ENCODE measurements around the gene LTBP1. TPM values are rescaled to one million over a fixed set of nuclear protein-coding genes. Genes with fewer than 3 reads are reported as not detected.

The LTBP1 gene
- total RNA-seq, 4 donors from 2014 or later = 5.1 to 12.9 (median 10.7) TPM

GRCh38 chr2:33313039-33313438, 366.3 kb downstream of the LTBP1 start:
- 80 to 85% methylated on average over 3 of the region's 3 CpGs for WGBS, 2 donors
- H3K27ac ChIP-seq = no peak overlapping the region

DNA sequence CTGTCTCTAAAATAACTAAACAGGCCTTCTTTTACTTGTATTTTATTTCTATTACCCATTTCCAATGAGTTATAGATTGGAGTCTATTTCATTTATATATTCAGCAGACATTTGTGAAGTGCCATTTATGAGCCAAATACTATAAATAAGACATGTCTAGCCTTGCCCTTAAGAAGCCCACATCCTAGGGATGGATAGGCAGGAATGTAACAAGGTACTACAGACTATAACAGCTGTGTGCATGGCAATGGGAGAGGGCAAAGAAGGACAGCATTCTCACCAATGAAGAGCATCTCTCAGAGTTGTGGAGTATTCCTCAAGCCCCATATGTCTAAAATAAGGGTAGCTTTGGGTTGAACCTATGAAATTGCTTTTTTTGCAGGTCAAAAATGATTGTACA, 367.8 kb downstream of the LTBP1 start:
- H3K4me1 ChIP-seq = no peaks in the 10 kb centered on the region
- H3K36me3 ChIP-seq = no peaks in the 10 kb centered on the region
- no peak for TF ChIP-seq POLR2A (IDR thresholded peaks at IDR 0.05)
- TF ChIP-seq, protein P1, sequence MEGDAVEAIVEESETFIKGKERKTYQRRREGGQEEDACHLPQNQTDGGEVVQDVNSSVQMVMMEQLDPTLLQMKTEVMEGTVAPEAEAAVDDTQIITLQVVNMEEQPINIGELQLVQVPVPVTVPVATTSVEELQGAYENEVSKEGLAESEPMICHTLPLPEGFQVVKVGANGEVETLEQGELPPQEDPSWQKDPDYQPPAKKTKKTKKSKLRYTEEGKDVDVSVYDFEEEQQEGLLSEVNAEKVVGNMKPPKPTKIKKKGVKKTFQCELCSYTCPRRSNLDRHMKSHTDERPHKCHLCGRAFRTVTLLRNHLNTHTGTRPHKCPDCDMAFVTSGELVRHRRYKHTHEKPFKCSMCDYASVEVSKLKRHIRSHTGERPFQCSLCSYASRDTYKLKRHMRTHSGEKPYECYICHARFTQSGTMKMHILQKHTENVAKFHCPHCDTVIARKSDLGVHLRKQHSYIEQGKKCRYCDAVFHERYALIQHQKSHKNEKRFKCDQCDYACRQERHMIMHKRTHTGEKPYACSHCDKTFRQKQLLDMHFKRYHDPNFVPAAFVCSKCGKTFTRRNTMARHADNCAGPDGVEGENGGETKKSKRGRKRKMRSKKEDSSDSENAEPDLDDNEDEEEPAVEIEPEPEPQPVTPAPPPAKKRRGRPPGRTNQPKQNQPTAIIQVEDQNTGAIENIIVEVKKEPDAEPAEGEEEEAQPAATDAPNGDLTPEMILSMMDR (IDR thresholded peaks at IDR 0.05) = no peak
- no peaks in the 10 kb centered on the region for H3K27me3 ChIP-seq
- intact Hi-C loops (cut with DNase I) = no loop called here
- no peak overlapping the region for H3K27ac ChIP-seq
- no peaks in the 10 kb centered on the region for H3K9me3 ChIP-seq
- DNase-seq = no peak
- H3K4me3 ChIP-seq (replicated peaks in 1 of 3) = no peak overlapping the region

More at GRCh38 chr2:33313039-33313438, 366.3 kb downstream of the LTBP1 start:
- no peaks in the 10 kb centered on the region for H3K36me3 ChIP-seq
- no peaks in the 10 kb centered on the region for H3K4me1 ChIP-seq
- H3K9me3 ChIP-seq = no peaks in the 10 kb centered on the region
- DNase-seq = no peak
- TF ChIP-seq, protein P1 (IDR thresholded peaks at IDR 0.05) = no peak
- no peak for TF ChIP-seq POLR2A (IDR thresholded peaks at IDR 0.05)
- no peaks in the 10 kb centered on the region for H3K27me3 ChIP-seq
- no peak overlapping the region for H3K4me3 ChIP-seq (replicated peaks in 1 of 3)
- intact Hi-C loops (cut with DNase I) = no loop called here

- Histone ChIP-seq H3K27ac (no peak overlapping the region), H3K4me3 (replicated peaks in 1 of 3) (no peak overlapping the region), H3K9me3 (no peaks in the 10 kb centered on the region), H3K4me1 (no peaks in the 10 kb centered on the region), H3K27me3 (no peaks in the 10 kb centered on the region), H3K36me3 (no peaks in the 10 kb centered on the region)
- intact Hi-C loops (cut with DNase I) = no loop called here
- 87 to 98% methylated on average over 1 of the region's 1 CpG for WGBS, 2 donors
- no peak for DNase-seq
- no peak for TF ChIP-seq POLR2A (IDR thresholded peaks at IDR 0.05)
- TF ChIP-seq, protein P1 (IDR thresholded peaks at IDR 0.05) = no peak
Observed at GRCh38 chr2:33316328-33316727, 369.6 kb downstream of the LTBP1 start.

- TF ChIP-seq, protein P1 (IDR thresholded peaks at IDR 0.05) = no peak
- no peak for TF ChIP-seq POLR2A (IDR thresholded peaks at IDR 0.05)
- H3K9me3 ChIP-seq = no peaks in the 10 kb centered on the region
- WGBS, 2 donors = 42 to 49% methylated on average over 5 of the region's 5 CpGs
- no peaks in the 10 kb centered on the region for H3K36me3 ChIP-seq
- intact Hi-C loops (cut with DNase I) = no loop called here
- no peaks in the 10 kb centered on the region for H3K27me3 ChIP-seq
- no peaks in the 10 kb centered on the region for H3K4me1 ChIP-seq
- no peak overlapping the region for H3K4me3 ChIP-seq (replicated peaks in 1 of 3)
- no peak overlapping the region for H3K27ac ChIP-seq
- no peak for DNase-seq
Observed at GRCh38 chr2:33317369-33318007, 370.7 kb downstream of the LTBP1 start.

DNA sequence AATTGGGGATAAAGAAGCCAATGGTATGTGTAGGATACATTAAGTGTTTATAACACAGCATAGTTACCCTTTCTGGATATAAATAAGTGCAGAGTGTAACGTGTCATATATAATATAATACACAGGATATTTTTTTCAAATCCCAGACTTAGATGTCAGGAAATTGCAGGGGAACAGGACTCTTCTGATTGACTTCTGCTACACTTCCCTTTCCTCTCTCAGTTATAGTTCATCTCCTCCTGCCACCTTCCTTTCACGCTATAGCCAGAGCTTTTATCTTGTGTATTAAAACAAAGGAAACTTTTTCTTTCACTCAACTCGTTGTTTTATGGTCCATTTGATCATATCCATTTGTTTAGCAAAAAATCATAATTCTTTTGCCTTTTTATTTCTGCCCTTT, 371.7 kb downstream of the LTBP1 start:
- H3K4me1 ChIP-seq = no peaks in the 10 kb centered on the region
- intact Hi-C loops (cut with DNase I) = no loop called here
- H3K27ac ChIP-seq = no peak overlapping the region
- TF ChIP-seq, protein P1 (IDR thresholded peaks at IDR 0.05) = no peak
- no peak for TF ChIP-seq POLR2A (IDR thresholded peaks at IDR 0.05)
- H3K4me3 ChIP-seq (replicated peaks in 1 of 3) = no peak overlapping the region
- H3K27me3 ChIP-seq = no peaks in the 10 kb centered on the region
- H3K36me3 ChIP-seq = no peaks in the 10 kb centered on the region
- H3K9me3 ChIP-seq = no peaks in the 10 kb centered on the region
- no peak for DNase-seq
- WGBS, 2 donors = 75 to 80% methylated on average over 3 of the region's 3 CpGs
